Adipose tissue (tissue), 3 donors: Measurements from ENCODE around the gene FBXO30. TPM values are rescaled to one million over a fixed set of nuclear protein-coding genes. Genes with fewer than 3 reads are reported as not detected.

Source experiments
- H3K27ac ChIP-seq: one replicate; pipeline ENCODE4 v1.5.1; 2013; ENCODE audit warnings: low read depth, low read length
- WGBS, 3 donors: extraction: QIAGEN DNeasy Blood & Tissue Kit; methylation state at CpG; one replicate each; pipeline ENCODE4 v1.1.7; 2013; 5-methylcytosine and 5-hydroxymethylcytosine counted together
- polyA plus RNA-seq, 3 donors: library from polyadenylated mRNA; stranded (reverse); fragments of 200-250 nt; gene quantifications; one replicate each; pipeline ENCODE4 v1.2.3, GENCODE V29; 2013
- donor health status: healthy with polysubstance abuse.
- donor health status: Bipolar disorder and iron deficiency.
- donor health status: healthy.

FBXO30 gene
- polyA plus RNA-seq, 3 donors: 1.3 to 3.4 (median 3.1) TPM

GRCh38 chr6:145783796-145784195, 30.8 kb downstream of the FBXO30 start:
- WGBS, 3 donors: 77 to 85% (median 79%) methylated on average over 5 of the region's 5 CpGs
- H3K27ac ChIP-seq: no peak overlapping the region

- H3K27ac ChIP-seq: no peak overlapping the region
- WGBS, 3 donors: 27 to 85% (median 85%) methylated on average over 1 of the region's 1 CpG
Measured at GRCh38 chr6:145772846-145773245, 41.7 kb downstream of the FBXO30 start.

GRCh38 chr6:145765449-145765848, 49.1 kb downstream of the FBXO30 start:
- H3K27ac ChIP-seq: no peak overlapping the region

- H3K27ac ChIP-seq: no peak overlapping the region
Measured at GRCh38 chr6:145763742-145764141, 50.9 kb downstream of the FBXO30 start.

- no peak overlapping the region for H3K27ac ChIP-seq
Measured at GRCh38 chr6:145761584-145761983, 53.0 kb downstream of the FBXO30 start.

- H3K27ac ChIP-seq: no peak overlapping the region
- WGBS, 3 donors: 81 to 89% (median 83%) methylated on average over 4 of the region's 4 CpGs
Measured at GRCh38 chr6:145758113-145758512, 56.5 kb downstream of the FBXO30 start.

GRCh38 chr6:145756170-145756662, 58.4 kb downstream of the FBXO30 start:
- 40 to 57% (median 42%) methylated on average over 1 of the region's 1 CpG for WGBS, 3 donors
- H3K27ac ChIP-seq: no peak overlapping the region

GRCh38 chr6:145755682-145756081, 58.9 kb downstream of the FBXO30 start:
- no peak overlapping the region for H3K27ac ChIP-seq

- WGBS, 3 donors: 42 to 64% (median 53%) methylated on average over 2 of the region's 2 CpGs
- H3K27ac ChIP-seq: no peak overlapping the region
Measured at GRCh38 chr6:145752638-145753037, 62.0 kb downstream of the FBXO30 start.

GRCh38 chr6:145749632-145750031, 65.0 kb downstream of the FBXO30 start:
- 44 to 71% (median 53%) methylated on average over 1 of the region's 1 CpG for WGBS, 3 donors
- H3K27ac ChIP-seq: no peak overlapping the region

- no peak overlapping the region for H3K27ac ChIP-seq
- WGBS, 3 donors: 84 to 97% (median 93%) methylated on average over 1 of the region's 1 CpG
Measured at GRCh38 chr6:145745861-145746260, 68.7 kb downstream of the FBXO30 start.

- 77 to 92% (median 91%) methylated on average over 2 of the region's 2 CpGs for WGBS, 3 donors
- no peak overlapping the region for H3K27ac ChIP-seq
Measured at GRCh38 chr6:145744619-145745018, 70.0 kb downstream of the FBXO30 start.

Other genes starting within 250 kb of the FBXO30 start
- gene EPM2A, start 79.3 kb downstream of the FBXO30 start, polyA plus RNA-seq: 1 to 10 TPM; 1.7 to 7.9 (median 5.4) TPM
- 1 to 10 TPM; 2.4 to 3.6 (median 3.1) TPM for gene SHPRH, start 149.6 kb upstream of the FBXO30 start, polyA plus RNA-seq
- under 1 TPM in 2 of 3 donors, not detected in 1; 0.02 to 0.11 TPM for gene GRM1, start 214.3 kb upstream of the FBXO30 start, polyA plus RNA-seq